Fibroblast of skin of right quadriceps (primary cell): ENCODE data around the gene KCNIP2.

Experiments used
- DNase-seq: peaks from one replicate; pipeline ENCODE4 v3.0.0-alpha.2; 2013

Gene KCNIP2

DNA sequence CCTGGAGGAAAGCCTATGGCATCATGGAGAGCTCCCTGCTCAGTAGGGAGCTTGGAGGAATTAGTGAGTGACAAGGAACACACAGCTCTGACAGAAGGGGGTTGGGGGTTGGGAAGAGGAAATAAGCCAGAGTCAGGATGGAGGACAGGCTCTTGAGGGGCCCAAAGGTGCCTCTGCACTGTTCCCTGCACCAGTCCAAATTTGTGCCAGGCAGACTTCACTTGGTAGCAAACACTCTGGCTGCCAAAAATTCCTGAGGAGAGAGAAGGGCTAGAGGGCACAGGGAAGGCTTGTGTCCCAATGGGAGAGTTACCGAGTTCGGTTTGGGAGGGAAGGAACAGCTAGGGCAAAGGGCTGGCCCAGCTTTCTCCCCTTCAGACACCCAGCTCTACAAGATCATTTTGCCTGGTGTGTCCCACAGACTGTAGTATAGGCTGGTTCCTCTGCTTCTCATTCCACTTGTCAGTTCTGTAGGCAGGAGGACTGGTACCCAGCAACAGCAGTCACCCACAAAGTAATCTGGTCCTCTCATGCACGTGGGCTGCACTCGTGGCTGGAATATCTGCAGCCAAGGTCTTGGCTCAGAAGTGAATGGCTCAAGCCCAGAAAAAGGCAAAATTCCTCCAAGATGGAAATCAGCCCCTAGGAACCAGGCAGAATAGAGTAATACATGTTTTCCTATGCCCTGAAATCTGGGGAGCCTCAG lies 8.0 kb upstream of the KCNIP2 start:
- DNase-seq = no peak

DNA sequence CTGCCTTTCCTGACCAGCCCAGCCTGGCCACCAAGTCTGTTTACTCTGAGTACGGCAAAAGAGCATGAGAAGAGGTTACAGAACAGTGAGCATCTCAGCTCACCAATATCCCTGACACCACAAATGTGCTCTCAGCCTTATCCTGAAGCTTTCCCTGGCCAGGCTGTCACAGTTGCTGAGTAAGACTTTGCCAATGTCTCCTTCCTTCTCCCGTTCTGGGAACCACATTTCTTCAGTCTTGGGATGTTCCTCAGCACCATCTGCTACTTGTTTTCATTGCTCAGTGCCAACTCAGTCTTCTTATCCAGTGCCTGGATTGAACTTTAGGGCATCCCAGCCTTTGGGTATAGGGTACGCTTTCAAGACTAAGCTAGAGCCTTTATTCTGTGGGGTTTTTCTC lies 7.1 kb upstream of the KCNIP2 start:
- DNase-seq = no peak

DNA sequence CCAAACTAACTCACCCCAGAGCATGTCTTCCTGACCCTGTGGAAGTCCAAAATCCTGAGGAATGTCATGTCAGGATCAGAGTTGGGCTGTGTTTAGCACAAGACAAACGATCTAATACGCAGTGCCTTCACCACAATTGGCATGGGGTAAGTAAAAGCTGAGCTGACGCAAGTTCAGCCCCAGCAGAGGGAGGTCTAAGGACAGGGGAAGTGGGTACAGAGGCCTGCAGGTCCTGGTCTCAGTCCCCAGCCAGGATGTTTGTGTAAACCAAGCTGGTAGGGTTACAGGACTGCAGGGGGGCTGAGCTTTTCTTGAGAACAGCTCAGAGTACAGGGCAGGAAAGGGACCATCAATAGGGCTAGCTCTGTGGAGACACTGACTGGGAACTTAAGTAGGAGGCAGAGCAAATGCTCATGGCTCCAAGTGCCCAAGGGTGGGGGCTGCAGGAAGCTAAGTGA lies 5.3 kb upstream of the KCNIP2 start:
- no peak for DNase-seq

DNA sequence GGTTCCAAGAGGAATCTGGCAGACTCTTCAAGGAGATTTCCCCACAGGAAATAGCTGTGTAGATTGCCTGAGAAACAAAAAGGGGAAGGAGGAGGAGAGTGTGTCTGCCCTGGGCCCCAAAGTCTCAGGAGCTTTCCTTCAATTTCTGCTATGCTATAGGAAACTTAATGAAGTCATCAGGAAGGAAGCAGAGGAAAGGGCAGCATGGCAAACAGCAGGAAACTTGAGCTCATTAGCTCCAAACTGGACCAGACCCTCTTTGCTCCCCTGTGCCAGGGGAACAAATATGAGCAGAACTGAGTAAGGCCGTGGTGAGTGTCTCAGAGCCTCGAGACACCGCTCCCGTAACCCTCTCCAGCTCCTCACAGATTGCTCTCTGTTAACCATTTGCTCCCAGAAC lies 4.8 kb upstream of the KCNIP2 start:
- no peak for DNase-seq

DNA sequence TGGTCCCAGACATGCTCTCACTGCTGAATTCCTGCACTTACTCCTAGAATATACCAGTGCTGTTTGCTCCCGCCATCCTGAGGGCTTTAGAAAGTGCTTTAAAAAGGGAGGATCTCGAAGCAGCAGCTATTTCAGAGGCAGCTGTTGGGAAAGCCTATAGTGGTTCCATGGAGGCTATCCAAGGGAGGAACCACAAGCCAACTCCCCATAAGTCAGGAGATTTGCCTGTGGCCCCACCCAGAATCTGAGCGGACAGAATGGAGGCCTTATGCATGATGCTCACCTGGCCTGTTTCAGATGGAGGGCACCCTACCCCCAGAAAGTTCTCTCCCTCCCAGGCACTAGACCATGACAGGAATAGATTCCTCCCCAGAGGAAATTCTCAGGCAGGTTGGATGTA lies 2.3 kb upstream of the KCNIP2 start:
- DNase-seq = no peak

DNA sequence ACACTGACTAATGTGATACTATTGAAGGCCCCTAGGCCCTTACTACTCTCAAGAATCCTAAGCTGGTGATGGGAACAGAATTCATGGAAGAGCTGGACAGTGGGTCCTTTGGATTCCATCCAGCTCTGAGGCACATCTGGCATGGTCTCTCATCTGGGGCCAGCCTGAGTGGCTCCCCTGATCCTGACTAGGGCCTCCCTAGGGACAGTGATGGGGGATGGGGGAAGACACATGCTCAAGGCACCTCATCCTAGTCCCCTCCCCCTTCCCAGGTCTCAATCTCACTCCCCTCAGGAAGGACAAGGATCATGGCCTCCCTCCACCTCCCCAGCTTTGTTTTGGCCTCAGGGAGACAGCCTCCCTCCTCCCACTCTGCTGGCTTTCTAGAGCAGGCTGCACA lies 1.8 kb downstream of the KCNIP2 start:
- no peak for DNase-seq

DNA sequence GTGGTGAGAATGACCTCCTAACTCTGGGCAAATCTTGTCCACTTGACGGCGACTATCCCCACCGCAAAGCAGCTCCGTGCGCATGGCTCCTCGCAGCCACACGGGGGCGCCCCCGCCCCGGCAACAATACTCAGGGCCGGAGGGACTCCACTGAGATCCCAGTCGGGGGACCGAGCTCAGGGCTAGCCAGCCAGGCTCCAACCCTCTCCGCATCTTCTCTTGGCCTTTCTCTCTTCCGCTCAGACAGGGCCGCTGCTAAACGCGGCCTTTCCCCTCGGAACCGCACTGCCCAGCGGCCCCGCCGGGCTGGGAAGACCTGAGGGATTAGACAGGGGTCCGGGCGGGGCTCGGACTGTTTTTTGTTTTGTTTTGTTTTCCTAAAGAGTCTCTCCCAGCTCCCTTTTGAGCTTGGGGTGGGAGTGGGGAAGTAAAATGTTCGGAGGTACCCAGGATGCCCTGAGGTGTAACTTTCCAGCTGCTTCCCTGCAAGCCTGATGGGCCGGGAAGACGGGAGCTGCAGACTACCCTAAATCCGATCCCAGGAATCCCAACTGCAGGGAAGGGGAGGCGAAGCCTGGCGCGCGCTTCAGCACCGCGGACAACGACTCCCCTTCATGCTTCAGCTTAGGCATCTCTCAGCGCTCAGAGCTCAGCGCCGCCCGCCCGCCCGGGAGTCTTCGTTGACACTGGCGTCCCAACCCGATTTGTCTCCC lies 2.7 kb downstream of the KCNIP2 start:
- peak; percentile 78 for DNase-seq

DNA sequence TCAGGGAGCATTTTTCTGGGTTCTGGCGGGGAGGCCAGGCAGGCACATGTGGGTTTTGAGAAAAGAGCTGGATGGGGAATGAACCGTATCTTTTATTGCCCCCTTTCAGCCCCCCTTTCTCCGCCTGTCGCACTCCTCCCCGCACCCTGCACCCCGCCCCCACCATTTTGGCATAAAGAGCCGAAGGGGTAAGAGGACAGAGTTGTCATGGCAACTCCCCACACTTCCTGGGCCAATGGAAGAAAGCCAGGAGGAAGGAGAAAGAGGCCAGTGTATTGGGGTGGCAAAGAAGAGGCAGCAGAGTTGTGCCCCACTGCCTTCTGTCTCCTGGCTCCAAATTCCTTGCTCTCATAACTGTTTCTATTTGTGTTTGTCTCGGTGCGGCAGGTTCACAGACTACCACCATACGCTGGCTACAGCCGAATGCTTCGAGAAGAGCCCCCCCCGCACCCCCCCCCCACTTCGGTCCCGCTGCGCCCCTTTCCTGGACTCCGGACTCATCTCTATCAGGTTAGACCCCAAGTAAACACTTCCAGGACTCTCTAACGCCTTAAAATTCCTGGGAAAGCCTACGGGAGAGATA lies 3.4 kb downstream of the KCNIP2 start:
- peak; percentile 21 for DNase-seq

DNA sequence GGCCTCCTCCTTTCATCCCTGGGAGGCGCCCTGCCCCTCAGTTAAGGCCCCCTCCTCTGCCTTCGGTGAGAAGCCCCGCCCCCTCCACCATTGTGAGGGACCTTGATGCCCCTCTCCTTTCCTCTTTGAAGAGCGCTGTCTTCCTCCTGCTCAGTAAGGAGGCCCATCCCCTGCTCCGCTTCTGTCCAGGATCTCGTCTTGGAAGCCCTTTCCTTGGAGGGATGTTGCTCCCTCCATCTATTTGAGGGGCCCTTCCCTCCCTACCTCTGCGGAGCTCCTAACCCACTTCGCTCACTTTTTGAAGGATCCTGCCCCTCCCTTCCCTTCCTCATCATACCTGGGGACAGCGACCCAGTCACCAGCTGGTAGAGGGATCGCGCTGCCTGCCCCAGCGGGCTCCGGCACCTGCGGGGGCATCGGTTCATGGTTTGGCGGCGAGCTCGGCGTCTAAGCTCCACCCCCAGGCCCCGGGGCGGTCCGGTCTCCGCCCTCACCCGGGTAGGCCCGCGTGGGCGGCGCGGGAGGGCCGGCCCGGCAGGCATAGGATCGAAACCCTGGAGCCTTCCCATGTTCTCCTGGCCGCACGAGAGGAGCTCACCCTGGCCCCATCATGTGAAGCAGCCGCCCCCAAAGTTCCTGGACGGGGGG lies 4.1 kb downstream of the KCNIP2 start:
- no peak for DNase-seq

DNA sequence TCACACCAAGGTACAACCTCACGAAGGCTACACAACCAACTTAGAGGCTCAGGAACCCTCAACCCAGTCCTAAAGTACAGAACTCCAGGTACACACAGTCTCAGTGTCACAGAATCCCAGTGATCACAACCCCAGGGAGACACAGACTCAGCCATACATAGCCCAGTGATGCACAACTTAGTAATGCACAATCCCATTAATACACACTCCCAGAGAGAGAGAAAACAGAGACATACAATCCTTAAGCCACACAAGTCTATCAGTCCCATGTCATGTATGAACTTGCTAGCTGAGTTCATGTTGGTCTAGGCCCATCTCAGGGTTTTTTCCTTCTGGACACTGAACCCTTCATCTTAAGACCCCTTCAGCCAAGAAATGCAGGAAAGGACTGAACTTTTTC lies 4.6 kb downstream of the KCNIP2 start:
- no peak for DNase-seq

DNA sequence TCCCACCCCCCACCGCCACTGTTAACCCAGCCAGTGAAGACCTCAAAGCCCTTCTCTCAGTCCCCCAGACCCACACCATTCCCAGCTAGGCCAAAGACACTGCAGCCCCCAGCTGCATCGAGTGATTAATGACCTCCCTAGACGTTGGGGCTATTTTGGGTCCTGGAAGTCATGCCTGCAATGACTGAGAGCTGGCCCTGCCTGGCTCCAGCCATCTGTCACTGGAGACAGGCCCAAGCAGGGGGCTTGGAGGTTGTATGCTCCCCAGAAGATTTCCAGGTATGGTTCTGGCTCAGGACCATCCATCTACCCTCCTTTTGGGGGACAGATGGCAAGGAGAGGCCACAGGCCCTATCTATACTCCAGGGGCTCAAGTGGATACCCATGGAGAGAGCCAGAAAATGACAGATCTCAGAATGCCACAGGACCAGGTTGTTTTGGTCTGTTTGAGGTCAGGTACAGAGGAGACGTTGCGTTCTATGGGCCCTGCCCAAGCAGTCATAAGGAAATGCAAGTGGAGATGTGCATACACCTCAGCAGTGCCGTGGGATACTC lies 5.1 kb downstream of the KCNIP2 start:
- DNase-seq = no peak

DNA sequence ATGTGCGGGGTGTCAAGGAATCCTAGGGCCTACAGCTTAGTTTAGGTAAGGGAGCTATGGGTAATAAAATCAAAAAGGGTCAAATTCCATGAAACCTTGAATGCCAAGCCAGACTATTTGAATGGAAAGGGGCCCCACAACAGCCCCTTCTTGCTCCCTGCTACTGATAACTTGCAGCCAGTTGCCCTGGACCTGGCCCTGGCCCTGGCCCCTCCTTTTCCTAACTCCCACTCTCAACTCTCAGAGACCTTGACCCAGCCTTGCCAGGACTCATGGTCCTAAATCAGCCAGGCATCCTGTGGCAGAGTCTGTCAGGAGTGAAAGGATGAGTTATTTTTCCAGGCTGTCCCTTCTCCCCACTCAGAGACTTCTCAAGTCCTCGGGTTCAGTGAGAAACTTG lies 5.9 kb downstream of the KCNIP2 start:
- DNase-seq = no peak

DNA sequence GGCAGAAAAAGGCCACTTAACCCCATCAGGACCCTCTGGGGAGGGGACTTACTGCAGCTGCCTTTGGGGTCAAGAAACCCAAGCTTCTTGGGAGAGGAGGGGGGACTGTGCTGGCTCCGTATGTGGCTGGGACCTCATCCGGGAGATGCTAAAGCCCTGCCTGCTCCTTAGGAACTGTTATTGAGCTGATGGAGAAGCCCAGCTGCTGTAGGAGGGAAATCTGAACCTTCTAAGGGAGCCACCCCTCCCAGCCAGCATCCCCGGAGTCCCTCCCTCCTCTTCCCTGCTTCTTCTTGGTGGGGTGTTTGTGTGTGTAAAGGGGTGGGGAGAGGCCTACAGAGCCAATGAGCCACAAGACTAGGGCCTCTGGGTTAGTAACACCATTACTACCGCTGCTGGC lies 8.2 kb downstream of the KCNIP2 start:
- DNase-seq = no peak

DNA sequence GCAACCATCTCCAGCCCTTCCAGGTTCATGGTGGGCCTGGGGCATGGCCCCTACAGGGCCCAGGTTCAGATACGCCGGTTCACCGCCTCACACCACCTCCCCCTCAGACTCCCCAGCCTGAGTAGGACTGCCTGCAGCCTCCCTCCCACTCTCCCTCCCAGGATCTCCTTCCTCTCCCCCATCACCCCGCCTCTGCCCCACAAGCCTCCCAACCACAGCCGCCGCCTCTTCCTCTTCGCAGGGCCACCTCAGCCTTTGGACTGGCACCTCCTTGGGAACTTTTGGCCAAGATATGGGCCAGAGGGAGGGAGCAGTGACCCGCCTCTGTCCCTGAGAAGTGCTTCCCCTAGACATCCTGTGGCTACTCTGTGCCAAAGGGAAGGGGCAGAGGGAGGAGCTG lies 9.3 kb downstream of the KCNIP2 start:
- no peak for DNase-seq

DNA sequence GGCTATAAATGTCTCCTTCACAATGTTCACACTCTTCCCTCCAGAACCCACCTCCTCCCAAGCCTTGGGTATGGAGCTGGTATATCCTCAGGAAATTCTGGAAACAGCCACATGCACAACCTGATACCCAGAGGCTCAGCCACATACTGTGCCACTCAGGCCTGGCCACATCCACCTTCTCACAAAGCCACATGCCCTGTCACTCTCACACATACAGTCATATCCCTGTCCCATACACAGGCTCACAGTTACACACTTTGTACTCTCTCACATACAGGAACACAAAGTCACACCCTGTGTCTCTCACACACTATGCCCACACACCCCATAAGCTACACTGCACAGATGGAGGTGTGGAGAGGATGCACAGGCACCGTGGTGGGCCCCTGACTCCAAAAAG lies 10.1 kb downstream of the KCNIP2 start:
- no peak for DNase-seq

DNA sequence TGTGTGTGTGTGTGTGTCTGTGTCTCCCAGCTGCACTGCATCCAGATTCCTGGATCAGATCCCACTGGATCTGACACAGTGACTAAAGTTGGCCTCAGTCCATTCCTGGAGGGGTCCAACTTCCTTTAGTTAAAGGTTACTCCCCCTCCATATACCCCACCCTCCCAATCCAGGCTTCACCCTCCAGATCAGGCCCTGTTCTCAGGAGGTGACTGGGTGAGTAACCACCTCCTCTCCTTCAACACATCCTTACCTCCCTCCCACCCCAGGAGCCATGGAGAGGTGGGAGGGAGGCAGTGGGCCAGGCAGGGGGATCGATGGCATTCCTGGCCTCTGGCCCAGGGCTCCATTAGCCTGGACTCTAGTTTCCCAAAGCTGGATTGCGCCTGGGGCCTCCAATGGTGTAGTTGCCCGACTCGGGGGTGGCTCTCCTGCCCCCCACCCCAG lies 11.3 kb downstream of the KCNIP2 start:
- no peak for DNase-seq

DNA sequence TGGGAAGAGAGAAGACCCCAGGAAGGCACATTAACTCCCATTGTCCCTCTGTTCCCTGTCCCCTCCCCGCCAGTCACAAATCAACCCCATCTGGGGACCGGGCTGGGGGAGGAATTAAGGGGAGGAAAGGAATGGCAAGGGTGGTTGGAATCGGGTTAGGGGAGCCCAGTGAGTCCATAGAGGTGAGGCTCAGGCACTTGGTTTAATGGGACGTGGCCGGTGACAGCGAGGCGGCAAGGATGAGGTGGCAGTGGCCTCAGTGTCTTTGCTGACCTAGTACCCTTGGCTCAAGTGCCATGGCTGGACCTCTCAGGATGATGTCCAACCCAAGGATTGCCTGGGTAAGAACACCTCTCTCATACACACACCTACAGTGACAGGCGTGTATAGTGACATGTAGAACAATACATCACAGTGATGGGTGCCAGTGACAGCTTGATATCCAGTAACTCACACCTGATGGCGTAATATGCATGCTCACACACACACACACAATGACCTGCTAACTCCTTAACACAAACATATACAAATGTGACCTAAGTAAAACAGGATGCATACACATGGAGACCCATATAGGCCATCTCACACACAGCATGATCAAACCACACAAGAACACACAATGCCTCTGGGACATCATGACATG lies 12.3 kb downstream of the KCNIP2 start:
- DNase-seq = no peak

DNA sequence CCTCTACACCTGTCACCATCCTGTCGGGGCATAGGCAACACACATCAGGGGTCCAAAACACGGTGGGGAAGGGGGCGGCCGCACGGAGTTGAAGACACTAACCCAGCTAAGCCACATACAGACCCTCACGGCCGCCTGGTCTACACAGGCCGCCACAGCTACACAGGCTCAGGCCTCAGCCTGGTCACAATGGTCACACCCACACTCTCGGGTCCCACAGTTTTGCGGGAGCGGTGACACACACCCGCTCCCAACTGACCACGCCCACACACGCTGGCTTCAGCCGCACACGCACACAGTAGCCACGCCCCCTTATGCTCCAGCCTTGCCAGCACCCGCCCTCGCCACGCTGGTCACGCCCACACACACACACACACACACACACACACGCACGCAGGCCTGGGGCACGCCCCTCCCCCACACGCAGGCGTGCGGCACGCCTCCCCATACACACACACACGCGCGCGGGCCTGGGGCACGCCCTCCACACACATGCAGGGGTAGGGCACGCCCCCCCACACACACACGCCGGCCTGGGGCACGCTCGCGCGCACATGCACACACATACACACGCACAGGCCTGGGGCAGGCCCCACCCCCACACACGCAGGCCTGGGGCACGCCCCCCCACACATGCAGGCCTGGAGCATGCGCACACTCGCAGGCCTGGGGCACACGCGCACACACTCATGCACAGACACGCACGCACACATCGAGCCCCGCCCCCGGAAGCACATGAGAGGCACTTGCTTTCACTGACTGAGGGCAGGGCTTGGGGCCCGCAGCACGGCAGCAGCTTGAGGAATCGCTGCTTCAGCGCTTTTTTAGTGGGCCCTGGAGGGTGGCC lies 13.1 kb downstream of the KCNIP2 start:
- peak; percentile 92 for DNase-seq

DNA sequence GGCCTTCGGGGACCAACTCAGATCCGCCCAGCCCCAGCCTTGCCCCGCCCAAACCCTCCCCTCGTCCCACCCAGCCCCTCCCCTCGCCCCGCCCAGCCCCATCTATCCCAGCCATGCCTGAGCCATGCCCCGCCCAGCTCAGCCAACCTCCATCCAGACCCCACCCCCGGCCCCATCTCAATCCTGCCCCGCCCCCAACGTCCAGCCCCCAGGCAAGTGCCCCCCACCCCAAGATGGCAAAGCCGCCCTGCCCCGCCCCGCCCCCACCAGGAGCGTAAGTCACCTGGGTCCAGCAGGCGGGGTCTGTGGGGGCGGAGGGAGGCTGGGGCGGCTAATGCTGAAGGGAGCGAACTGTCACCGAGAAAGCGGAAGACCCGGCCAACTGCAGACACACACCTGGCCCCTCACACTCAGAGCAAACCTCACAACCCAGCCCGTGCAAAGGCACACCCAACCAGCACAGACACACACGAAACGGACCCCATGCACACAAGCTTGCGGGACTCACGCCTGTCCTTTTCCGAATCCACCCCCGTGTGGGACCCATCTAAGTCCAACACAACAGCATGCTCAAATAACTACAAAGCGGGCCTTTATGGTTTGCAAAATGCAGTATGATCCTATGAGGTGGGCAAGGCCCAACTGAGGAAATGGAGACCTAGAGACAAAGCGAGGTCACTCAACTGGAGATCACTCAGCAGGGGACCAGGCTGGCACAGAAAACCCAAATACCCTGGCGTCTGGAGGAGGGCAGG lies 13.9 kb downstream of the KCNIP2 start:
- peak; percentile 31 for DNase-seq

DNA sequence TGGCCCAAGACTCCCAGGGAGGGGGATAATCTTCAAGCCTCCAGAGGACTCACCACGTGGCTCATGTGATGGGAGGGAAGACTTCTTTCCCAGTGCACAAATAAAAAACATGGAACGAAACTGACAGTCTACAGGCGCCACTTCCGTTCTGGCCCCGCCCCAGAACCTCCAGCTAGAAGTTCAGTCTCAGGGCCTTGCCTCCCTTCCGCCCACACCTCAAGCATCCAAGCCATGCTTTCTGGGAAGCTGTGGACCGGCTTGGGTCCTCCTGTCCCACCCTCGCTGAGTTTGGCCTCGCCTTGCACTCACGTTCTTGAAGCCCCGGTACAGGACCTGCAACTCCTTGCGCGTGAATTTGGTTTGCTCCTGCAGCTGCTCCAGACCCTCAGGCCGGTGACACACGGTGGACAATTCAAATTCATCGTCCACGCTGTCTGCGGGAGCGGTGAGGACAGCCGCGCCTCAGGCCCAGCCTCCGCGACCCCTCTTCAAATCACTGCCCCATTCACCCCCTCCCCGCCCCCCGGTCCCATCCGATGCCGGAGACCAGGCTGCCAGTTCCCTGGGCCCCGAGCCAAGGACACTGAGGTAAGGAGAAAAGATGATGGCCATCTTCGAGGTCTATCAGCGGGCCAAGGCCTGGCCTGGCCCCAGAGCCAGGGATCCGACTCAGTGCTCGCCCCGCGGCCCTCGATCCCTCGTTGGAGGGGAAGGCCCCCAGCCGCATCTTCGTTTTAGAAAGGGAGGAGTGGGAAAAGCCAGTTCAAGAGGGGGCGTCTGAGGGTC lies 14.6 kb downstream of the KCNIP2 start:
- DNase-seq = no peak
